ENCODE data around the gene SLMAP.
"Not testable (repeated sequence)": the region's sequence is repeated elsewhere in the genome, so short reads cannot be mapped to it uniquely, and the experiment has no call there.

Gene SLMAP

DNA sequence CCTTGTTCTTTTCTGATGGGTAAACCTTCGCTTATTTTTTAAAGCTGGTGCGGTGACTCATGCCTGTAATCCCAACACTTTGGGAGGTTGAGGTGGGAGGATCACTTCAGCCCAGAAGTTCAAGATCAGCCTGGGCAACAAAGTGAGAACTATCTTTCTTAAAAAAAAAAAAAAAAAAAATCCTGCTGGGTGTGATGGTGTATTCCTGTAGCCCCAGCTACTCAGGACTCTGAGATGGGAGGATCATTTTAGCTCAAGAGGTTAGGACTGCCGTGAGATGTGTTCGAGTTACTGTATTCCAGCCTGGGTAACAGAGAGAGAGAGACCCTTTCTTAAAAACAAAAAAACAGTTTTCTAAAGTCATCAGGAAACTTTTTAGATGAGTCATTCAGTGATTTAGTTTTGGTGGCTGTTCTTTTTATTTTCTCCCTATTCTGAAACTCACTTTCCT lies 37.7 kb downstream of the SLMAP start:
- Mint-ChIP-seq H3K27me3 (no peaks in the 10 kb centered on the region), H3K27ac (no peak overlapping the region), H3K4me1 (peaks cover 13 to 24% of the 10 kb centered on the region in 2 donors), H3K36me3 (no peaks in the 10 kb centered on the region), H3K4me3 (no peak overlapping the region), H3K9me3 (no peaks in the 10 kb centered on the region)
- peak in 1 of 2 donors; percentile 23 for ATAC-seq (replicated peaks)
- no peak for DNase-seq

DNA sequence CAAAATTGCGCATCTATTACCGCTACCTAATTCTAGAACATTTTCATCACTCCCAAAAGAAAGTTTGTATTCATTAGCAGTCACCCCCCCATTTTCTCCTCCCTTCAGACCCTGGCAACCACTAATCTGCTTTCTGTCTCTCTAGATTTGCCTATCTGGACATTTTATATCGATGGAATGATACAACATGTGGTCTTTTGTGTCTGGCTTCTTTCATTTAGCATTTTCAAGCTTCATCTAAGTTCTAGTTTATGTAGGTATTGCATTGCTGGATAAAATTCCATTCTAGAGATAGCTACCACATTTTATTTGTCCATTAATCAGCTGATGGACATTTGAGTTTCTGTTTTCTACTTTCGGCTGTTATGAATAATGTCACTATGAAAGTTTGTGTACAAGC lies 38.4 kb downstream of the SLMAP start:
- H3K4me3 Mint-ChIP-seq = no peak overlapping the region
- H3K27me3 Mint-ChIP-seq = no peaks in the 10 kb centered on the region
- ATAC-seq (replicated peaks) (no peak), DNase-seq (no peak)
- no peaks in the 10 kb centered on the region for H3K9me3 Mint-ChIP-seq
- no peak overlapping the region for H3K27ac Mint-ChIP-seq
- H3K36me3 Mint-ChIP-seq = no peaks in the 10 kb centered on the region
- peaks cover 13 to 24% of the 10 kb centered on the region in 2 donors for H3K4me1 Mint-ChIP-seq

DNA sequence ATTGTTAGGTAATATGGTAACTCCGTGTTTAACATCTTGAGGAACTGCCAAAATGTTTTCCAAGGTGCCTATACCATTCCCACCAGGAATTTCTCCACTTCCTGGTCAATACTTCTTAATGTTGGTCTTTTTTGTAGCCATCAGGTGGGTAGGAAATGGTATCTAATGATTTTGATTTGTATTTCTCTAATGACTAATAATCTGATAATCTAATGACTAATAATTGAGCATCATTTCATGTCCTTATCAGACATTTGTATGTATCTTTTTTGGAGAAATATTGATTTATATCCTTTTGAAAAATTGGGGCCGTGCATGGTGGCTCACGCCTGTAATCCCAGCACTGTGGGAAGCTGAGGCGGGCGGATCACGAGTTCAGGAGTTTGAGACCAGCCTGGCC lies 38.8 kb downstream of the SLMAP start:
- Mint-ChIP-seq H3K27ac (no peak overlapping the region), H3K9me3 (no peaks in the 10 kb centered on the region), H3K4me3 (no peak overlapping the region), H3K36me3 (no peaks in the 10 kb centered on the region), H3K4me1 (peaks cover 13 to 24% of the 10 kb centered on the region in 2 donors), H3K27me3 (no peaks in the 10 kb centered on the region)
- DNase-seq (no peak), ATAC-seq (replicated peaks) (no peak)

DNA sequence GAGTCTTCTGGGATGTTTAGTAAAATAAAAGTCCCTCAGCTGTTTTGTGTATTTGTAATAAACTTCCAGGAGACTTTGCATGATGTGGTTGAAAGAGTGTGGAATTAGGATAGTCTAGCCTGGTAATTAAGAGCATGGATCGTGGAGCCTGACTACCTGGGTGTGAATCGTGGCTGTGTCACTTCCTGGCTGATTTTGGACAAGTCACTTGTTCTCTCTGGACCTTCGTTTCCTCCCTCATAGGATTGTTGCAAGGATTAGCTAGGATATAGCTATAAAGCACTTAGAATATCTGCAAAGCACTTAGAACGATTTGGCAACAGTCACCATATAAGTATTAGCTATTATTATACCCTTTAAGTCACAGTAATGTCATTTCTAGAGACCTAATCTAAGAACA lies 40.2 kb downstream of the SLMAP start:
- H3K9me3 Mint-ChIP-seq = no peaks in the 10 kb centered on the region
- no peak overlapping the region for H3K4me3 Mint-ChIP-seq
- peaks cover 1 to 2% of the 10 kb centered on the region in 2 donors for H3K36me3 Mint-ChIP-seq
- DNase-seq (no peak), ATAC-seq (replicated peaks) (no peak)
- H3K27ac Mint-ChIP-seq = no peak overlapping the region
- H3K27me3 Mint-ChIP-seq = no peaks in the 10 kb centered on the region
- H3K4me1 Mint-ChIP-seq = peaks cover 16 to 24% of the 10 kb centered on the region in 2 donors

DNA sequence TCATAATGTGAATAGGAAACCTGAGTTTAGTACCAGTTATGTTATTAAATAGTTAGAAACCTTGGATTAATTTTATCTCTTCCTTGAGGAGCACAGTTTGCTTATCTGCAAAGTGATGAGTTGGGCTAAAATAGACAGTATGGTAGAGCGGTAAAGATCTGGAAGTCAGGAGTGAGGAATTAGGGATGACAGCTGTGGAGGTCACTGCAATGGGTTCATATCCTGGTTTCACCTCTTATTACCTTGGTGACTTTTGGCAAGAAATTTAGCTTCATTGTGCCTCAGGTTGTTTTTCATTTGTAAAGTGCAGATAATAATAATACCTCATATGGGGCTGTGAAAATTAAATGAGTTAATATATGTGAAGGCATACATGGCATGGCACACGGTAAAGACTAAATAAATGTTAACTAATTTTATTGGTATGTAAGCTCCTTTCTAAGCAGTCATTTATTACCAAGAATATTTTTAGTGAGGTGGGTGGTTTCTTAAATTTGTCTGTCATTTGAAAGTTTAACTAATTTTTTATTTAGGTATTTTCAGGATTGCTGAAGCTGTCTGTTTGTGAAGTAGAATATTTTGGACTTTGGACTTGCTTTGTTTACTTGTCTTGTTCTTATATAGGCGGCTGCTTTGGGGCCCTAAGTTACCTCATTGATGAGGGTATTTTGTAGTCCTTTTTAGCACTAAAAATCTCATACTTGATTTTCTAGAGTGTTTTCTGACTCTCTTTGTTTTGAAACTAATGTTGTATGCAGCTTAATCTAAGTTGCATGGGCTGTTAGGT lies 41.8 kb downstream of the SLMAP start:
- no peaks in the 10 kb centered on the region for H3K9me3 Mint-ChIP-seq
- H3K4me1 Mint-ChIP-seq = peaks cover 18 to 28% of the 10 kb centered on the region in 2 donors
- no peak overlapping the region for H3K27ac Mint-ChIP-seq
- no peak for DNase-seq
- no peaks in the 10 kb centered on the region for H3K27me3 Mint-ChIP-seq
- no peak for ATAC-seq (replicated peaks)
- H3K36me3 Mint-ChIP-seq = peaks cover 3% of the 10 kb centered on the region in 2 donors
- no peak overlapping the region for H3K4me3 Mint-ChIP-seq

DNA sequence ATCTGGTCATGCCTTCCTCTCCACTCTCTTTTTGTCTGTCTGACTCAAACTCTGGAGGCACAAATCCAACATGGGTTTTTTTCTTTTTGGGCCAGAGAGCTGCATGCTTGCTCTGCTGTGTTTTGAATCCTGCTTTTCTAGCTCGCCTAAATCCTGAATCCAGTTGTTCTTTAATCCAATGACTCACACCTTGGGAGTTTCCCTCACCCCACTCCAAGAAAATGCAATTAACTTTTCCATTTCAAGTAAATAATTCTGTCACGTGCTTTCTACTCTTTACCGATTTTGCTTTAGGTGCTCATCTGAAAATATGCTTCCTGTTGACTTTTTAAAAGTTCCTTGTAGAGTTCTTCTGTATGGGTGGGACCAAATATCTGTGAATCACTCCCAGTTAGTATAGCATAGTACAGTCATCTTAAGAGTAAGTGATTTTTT lies 47.6 kb downstream of the SLMAP start:
- H3K36me3 Mint-ChIP-seq = peaks cover 3% of the 10 kb centered on the region in 2 donors
- H3K4me1 Mint-ChIP-seq = peaks cover 34 to 51% of the 10 kb centered on the region in 2 donors
- DNase-seq (no peak), ATAC-seq (replicated peaks) (peak; percentile 73 to 76)
- H3K4me3 Mint-ChIP-seq = peak overlapping the region; percentile 54 to 70
- H3K27ac Mint-ChIP-seq = peak overlapping the region; percentile 66
- no peaks in the 10 kb centered on the region for H3K27me3 Mint-ChIP-seq
- no peaks in the 10 kb centered on the region for H3K9me3 Mint-ChIP-seq

DNA sequence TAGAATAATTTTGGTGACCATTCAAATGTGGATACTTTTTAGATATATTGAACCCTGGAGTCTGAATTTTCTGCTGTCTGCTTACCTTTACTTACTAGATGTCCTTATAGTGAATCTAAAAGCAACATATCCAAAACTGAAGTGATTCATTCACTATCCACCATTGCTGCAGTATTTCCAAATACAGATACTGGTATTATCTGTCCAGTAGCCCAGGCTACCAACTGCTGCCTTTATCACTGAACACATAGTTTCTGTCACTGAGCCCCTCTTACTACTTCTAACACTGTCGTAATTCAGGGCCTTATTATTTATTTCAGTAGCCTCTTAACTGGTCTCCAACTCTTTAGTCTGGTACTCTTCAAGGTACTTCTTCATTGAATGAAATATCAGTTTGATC lies 49.2 kb downstream of the SLMAP start:
- H3K36me3 Mint-ChIP-seq = peaks cover 3% of the 10 kb centered on the region in 2 donors
- no peak overlapping the region for H3K27ac Mint-ChIP-seq
- H3K4me1 Mint-ChIP-seq = peaks cover 38 to 51% of the 10 kb centered on the region in 2 donors
- DNase-seq (no peak), ATAC-seq (replicated peaks) (no peak)
- H3K27me3 Mint-ChIP-seq = no peaks in the 10 kb centered on the region
- no peaks in the 10 kb centered on the region for H3K9me3 Mint-ChIP-seq
- H3K4me3 Mint-ChIP-seq = no peak overlapping the region

DNA sequence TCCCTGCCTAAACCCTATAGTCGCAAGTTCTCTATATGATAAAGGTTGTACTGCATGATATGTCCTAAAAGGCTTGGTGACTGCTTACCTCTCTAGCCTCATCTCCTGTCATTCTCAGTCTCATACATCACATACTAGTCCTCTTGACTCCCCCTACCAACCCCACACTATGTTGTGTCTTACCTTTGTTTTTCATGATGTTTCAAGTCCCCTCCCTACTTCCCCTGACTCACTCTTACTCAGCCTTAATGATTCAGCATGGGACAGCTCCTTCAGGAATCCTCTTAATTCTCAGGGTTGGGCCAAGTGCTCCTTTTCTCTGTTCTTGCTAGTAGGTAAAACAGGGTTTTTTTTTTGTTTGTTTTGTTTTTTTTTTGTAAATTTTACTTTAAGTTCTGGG lies 49.6 kb downstream of the SLMAP start:
- Mint-ChIP-seq H3K9me3 (no peaks in the 10 kb centered on the region), H3K27me3 (no peaks in the 10 kb centered on the region), H3K27ac (no peak overlapping the region), H3K4me1 (peaks cover 40 to 51% of the 10 kb centered on the region in 2 donors), H3K4me3 (no peak overlapping the region), H3K36me3 (peaks cover 5 to 6% of the 10 kb centered on the region in 2 donors)
- DNase-seq = no peak
- peak in 1 of 2 donors; percentile 22 for ATAC-seq (replicated peaks)

DNA sequence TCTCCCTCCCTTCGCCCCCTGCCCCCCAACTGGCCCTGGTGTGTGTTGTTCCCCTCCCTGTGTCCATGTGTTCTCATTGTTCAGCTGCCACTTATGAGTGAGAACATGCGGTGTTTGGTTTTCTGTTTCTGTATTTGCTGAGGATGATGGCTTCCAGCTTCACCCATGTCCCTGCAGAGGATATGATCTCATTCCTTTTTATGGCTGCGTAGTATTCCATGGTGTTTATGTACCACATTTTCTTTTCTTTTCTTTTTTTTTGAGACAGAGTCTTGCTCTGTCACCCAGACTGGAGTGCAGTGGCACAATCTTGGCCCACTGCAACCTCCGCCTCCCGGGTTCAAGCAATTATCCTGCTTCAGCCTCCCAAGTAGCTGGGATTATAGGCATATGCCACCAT lies 50.1 kb downstream of the SLMAP start:
- DNase-seq; H3K27ac Mint-ChIP-seq; H3K4me3 Mint-ChIP-seq; H3K9me3 Mint-ChIP-seq; H3K27me3 Mint-ChIP-seq; H3K36me3 Mint-ChIP-seq; ATAC-seq (replicated peaks): not testable (repeated sequence)
- peaks cover 40 to 51% of the 10 kb centered on the region in 2 donors for H3K4me1 Mint-ChIP-seq

DNA sequence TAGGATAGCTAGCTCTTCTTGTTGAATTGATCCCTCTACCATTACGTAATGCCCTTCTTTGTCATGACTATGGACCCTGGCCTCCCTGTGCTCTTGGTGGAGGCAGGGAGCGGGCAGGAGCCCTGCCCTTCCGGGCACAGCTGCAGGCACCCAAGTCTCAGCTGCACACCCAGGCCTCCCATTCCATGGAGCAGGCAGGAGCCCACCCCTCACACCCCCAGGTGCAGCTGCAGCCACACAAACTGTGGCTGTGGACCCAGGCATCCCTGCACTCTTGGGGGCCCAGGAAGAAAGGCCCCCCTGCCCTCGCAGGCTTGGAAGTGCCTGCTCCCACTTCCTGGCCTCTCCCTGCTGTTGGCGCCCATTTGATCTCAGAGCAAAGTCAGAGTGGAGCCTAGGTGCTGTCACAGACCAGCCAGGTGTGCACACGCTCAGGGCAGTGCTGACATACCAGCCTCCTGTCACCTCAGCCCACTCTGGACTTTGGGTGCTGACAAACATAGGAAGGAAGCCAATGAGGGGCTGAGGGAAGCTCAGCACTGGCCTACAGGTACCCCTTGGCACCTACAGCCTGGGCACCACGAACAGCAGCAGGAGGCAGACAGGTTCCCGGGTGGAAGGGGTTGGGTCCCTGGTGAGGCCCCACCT lies 53.0 kb downstream of the SLMAP start:
- Mint-ChIP-seq H3K4me1 (peaks cover 34 to 40% of the 10 kb centered on the region in 2 donors), H3K36me3 (peaks cover 11 to 17% of the 10 kb centered on the region in 2 donors), H3K27ac (no peak overlapping the region), H3K27me3 (no peaks in the 10 kb centered on the region), H3K9me3 (peaks cover 5 to 6% of the 10 kb centered on the region in 2 donors), H3K4me3 (no peak overlapping the region)
- ATAC-seq (replicated peaks) (no peak), DNase-seq (no peak)

DNA sequence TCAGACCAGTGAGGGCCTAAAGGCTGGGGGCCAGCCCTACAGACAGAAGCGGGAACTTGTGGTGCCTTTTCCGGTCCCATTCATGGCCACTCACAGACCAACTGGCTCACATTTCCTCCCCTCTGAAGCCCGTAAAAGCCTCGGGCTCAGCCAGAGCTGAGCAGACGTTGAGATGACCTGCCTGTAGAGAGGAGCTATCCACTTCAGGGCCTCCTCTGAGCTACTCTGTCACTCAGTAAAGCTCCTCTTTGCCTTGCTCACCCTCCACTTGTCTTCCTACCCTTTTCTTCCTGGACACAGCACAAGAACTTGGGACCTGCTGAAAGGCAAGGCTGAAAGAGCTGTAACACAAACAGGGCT lies 53.5 kb downstream of the SLMAP start:
- peaks cover 11 to 18% of the 10 kb centered on the region in 2 donors for H3K36me3 Mint-ChIP-seq
- H3K9me3 Mint-ChIP-seq = peaks cover 5 to 6% of the 10 kb centered on the region in 2 donors
- no peak for ATAC-seq (replicated peaks)
- no peak for DNase-seq
- no peaks in the 10 kb centered on the region for H3K27me3 Mint-ChIP-seq
- H3K4me3 Mint-ChIP-seq = no peak overlapping the region
- H3K4me1 Mint-ChIP-seq = peaks cover 34 to 44% of the 10 kb centered on the region in 2 donors
- no peak overlapping the region for H3K27ac Mint-ChIP-seq

DNA sequence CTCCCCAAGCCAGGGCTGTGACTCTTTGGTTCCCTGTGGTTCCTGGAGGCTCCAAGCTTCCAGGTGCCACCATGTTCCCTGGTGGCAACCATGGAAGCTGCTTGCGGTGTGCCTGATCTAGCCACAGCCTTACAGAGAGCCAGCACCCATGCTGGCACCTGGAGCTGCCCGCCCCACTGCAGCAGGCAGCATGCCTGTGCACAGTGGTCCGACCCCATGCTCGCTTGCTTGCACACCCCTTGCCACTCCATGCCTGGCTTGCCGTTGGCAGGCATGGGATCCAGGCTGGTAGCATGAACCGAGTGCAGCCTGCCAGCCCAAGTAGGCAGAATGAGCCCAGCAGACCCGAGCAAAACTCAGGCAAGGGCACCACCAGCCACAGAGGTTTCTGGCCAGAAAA lies 53.9 kb downstream of the SLMAP start:
- DNase-seq = no peak
- no peaks in the 10 kb centered on the region for H3K27me3 Mint-ChIP-seq
- no peak overlapping the region for H3K4me3 Mint-ChIP-seq
- H3K27ac Mint-ChIP-seq = no peak overlapping the region
- H3K9me3 Mint-ChIP-seq = peaks cover 5 to 6% of the 10 kb centered on the region in 2 donors
- H3K36me3 Mint-ChIP-seq = peaks cover 11 to 18% of the 10 kb centered on the region in 2 donors
- H3K4me1 Mint-ChIP-seq = peaks cover 30 to 44% of the 10 kb centered on the region in 2 donors
- no peak for ATAC-seq (replicated peaks)

DNA sequence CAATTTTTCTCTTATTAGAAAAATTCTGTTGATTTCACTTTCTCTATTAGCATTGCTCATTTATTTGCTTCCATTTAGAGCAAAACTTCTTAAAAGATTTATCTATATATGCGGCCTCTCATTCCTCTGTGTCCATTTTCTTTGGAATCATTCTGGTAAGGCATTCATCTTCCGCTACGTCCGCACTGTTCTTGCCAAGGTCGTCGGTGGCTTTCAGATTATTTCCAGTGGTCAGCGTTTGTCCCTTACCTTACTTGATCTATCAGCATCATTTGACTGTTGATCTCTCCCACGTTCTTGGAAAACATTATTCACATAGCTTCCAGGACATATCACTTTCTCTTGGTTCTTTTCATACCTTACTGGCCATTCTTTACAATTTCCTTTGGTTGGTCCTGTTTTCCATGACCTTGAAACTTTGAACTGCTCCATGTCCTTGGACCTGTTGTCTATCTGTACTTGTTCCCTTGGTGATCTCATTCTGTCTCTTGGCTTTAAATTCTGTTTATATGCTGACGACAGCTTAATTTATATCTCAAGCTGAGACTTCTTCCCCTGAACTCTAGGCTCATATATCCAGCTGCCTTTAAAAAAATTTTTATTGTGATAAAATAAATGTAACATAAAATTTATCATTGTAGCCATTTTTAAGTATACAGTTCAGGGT lies 54.5 kb downstream of the SLMAP start:
- ATAC-seq (replicated peaks) (no peak), DNase-seq (no peak)
- Mint-ChIP-seq H3K27ac (no peak overlapping the region), H3K4me3 (no peak overlapping the region), H3K36me3 (peaks cover 11 to 18% of the 10 kb centered on the region in 2 donors), H3K9me3 (peaks cover 5 to 6% of the 10 kb centered on the region in 2 donors), H3K4me1 (peaks cover 28 to 40% of the 10 kb centered on the region in 2 donors), H3K27me3 (no peaks in the 10 kb centered on the region)

DNA sequence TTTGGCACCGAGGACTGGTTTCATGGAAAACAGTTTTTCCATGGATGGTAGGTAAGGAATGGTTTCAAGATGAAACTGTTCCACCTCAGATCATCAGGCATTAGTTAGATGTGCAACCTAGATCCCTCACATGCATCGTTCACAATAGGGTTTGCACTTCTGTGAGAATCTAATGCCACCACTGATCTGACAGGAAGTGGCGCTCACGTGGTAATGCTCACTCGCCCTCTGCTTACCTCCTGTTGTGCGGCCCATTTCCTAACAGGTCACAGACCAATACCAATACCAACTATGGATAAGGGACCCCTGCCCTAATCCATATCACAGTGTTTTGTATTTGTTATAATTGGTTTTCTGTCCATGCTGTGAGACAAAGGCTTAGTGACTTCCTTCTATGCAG lies 58.9 kb downstream of the SLMAP start:
- H3K27me3 Mint-ChIP-seq = no peaks in the 10 kb centered on the region
- H3K4me3 Mint-ChIP-seq = no peak overlapping the region
- H3K27ac Mint-ChIP-seq = no peak overlapping the region
- peaks cover 5 to 6% of the 10 kb centered on the region in 2 donors for H3K9me3 Mint-ChIP-seq
- H3K4me1 Mint-ChIP-seq = peaks cover 17 to 30% of the 10 kb centered on the region in 2 donors
- peaks cover 15 to 18% of the 10 kb centered on the region in 2 donors for H3K36me3 Mint-ChIP-seq
- no peak for DNase-seq
- ATAC-seq (replicated peaks) = no peak

All from stimulated activated naive B cell treated with anti-CD40 and anti-IgM and Interleukin-4, amounts not matched to agents 10 μg/mL and 1 μg/mL and 100 μg/mL, for 72 hours (primary cell).